Cerebellar nuclear complex (tissue), 1 donor: ENCODE results near the gene DTD1.
"Not testable (repeated sequence)": the region's sequence is repeated elsewhere in the genome, so short reads cannot be mapped to it uniquely, and the experiment has no call there.

Experiments used
- DNase-seq, 2 experiments: peaks; one replicate each; lab custom pipeline; 2025; lab: John Stamatoyannopoulos, UW

Gene DTD1

DNA sequence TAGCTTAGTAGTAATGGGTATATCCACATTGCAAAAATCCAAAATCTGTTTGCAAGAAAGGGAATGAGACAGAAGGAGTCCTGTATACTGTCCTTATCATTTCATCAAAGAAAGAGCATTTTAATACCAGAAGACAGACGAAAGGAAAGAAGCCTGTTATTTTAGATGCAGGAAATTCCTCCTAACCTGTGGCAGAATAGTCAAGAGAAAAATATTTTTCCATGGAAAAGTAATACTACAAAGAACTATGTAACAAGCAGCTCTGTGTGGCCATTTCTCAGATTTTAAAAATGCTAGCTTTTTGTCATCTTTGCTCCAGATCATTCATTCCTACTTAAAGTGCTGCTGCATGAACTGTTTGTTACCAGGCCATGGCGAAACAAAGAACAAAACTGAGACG, 152.9 kb downstream of the DTD1 start:
- DNase-seq, result no peak

GRCh38 chr20:18742841-18743240, 155.0 kb downstream of the DTD1 start:
- no peak for DNase-seq

- DNase-seq, result no peak
These were observed 156.0 kb downstream of the DTD1 start for GRCh38 chr20:18743665-18744440.

DNA sequence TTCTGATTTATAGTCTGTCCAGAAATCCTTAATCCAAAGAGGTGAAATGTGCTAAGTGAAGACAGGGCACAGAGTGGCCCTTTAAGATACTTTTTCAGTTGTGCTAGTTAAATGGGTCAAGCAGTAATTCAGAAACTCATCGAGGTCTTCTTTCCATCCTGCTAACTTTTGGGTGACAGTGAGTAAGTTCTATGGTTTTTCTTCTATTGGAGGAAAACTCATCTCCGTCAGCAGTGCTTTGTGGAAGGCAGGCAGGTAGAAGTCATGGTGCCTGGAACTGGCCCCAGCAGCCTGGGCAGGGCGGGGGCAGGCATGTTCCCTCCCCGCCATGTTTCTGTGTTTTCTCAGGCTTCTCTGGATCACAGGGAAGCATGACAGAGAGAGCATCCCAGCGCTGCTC, 159.2 kb downstream of the DTD1 start:
- DNase-seq, result no peak

DNA sequence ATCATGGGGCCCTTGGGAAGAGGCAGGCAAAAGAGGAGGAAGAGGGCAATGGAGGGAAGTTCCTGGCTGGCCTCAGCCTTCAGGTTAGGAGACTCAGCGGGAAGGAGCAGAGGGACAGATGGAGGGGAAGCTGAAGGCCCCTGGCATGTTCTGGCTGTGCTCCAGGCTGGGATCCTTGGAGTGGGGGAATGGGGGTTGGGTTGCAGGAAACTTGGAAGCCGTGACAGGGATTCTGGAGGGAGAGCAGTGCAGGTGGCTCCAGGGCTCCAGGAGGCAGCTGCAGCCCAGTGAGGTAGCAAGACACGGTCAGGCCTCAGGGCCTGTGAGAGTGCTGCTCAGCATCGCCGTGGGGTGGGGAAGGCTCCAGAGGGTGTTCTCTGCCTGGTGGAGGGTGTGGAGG, 161.1 kb downstream of the DTD1 start:
- no peak for DNase-seq

DNA sequence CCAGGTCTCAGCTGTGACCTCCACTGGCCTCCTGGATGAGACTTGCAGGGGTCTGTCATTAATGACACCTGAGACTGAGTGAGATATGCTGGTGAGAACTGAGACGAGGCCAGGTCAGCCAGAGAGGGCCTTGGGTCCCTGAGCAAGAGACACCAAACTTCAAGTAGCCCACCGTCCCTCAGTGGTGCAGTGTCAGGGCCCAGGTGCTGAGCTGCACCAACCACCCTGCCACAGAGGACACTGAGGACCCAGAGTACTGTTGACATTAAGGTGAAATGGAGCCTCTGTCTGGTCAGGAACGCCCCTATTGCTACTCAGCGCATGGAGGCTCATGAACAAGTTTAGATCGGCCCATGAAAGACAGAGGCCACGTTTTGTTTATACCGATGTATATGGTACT, 161.7 kb downstream of the DTD1 start:
- DNase-seq, result no peak

DNA sequence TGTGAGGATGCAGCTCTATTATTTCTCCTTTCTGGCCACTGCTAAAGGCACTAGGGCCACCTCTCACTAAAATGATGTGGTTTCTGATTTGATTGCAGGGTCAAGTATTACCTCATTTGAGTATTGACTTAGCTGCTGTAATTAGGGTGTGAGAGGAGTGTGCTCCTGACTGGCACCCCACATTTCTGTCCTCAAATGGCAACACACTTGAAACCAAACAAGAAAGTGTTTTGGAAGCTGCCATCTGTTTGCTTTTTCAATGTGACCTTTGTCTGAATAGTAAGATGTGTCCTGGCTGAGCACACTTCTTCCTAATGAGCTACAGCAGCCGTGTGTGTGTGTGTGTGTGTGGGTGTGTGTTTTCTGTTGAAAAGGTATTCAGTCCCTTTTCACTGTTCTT, 162.9 kb downstream of the DTD1 start:
- no peak for DNase-seq

DNA sequence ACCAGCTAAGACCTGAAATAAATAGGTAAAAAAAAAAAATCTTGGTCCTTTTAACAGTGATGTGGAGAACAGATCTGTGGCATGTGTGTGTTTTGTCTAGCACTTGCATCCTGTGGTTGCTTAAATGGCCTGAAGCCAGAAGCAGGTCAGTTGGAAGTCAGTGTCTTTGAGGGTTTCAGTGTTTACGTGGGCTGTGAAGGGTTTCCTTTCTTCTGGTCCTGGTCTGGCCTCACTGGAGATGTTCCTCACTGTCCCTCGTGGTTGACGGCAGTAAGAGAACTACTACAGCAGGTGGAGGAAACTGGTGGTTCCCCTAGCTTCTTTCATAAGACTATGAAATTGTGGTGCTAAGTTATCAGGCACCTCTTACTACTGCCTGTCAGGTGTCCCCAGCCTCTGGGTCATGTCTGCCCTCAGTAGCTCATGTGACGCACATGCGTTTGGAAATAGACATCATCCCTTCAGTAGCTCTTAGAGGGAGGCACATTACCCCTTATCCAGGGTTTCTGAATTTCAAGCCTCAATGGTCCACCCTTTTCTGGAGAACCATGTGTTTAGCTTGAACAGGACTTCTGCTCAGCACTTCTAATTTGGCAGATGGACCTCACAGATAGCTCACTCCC, 166.3 kb downstream of the DTD1 start:
- DNase-seq, result no peak

DNA sequence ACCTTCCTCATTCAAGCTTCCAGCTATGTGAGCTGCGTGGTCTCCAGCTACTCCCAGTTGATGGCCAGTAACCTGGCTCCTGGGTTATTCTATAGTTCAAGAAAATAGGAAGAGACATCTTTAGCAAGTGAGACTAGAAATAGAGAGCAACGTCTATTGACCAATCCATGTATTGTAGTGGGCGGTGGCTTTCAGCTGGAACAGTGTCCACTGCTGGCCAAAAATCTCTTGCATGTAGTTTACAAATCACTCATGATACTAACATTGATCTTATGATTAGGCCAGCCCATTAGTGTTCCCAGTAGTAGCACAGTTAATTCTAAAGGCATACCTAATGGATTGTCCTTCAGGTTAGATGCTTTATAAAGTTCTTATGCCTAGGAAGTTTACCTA, 166.8 kb downstream of the DTD1 start:
- no peak for DNase-seq

DNA sequence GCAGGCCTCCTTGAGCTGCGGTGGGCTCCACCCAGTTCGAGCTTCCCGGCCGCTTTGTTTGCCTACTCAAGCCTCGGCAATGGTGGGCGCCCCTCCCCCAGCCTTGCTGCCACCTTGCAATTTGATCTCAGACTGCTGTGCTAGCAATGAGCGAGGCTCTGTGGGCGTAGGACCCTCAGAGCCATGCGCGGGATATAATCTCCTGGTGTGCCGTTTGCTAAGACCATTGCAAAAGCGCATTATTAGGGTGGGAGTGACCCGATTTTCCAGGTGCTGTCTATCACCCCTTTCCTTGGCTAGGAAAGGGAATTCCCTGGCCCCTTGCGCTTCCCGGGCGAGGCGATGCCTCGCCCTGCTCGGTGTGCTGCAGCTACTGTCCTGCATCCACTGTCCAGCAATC, 173.0 kb downstream of the DTD1 start:
- not testable (repeated sequence) for DNase-seq

GRCh38 chr20:18767676-18768075, 179.8 kb downstream of the DTD1 start:
- no peak for DNase-seq

DNA sequence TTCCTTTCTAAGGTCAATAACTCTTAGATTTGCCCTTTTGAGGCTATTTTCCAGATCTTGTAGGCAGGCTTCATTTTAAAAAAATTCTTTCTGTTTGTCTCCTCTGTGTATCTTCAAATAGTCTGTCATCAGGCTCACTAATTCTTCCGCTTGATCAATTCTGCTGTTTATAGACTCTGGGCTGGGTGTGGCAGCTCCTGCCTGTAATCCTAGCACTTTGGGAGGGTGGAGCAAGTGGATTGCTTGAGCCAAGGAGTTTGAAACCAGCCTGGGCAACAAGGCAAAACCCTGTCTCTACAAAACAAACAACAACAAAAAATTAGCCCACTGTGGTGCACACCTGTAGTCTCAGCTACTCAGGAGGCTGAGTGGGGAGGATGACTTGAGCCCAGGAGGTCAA, 185.7 kb downstream of the DTD1 start:
- DNase-seq, result no peak

DNA sequence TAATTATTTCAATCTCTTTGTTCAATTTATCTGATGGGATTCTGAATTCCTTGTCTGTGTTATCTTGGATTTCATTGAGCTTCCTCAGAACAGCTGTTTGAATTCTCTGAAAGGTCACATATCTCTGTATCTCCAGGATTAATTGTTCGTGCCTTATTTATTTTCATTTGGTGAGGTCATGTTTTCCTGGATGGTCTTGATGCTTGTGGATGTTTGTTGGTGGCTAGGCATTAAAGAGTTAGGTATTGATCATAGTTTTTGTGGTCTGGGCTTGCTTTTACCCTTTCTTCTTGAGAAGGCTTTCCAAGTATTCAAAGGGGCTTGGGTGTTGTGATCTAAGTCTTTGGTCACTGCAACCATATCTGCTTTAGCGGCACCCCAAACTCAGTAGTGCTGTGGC, 186.4 kb downstream of the DTD1 start:
- DNase-seq, result no peak

DNA sequence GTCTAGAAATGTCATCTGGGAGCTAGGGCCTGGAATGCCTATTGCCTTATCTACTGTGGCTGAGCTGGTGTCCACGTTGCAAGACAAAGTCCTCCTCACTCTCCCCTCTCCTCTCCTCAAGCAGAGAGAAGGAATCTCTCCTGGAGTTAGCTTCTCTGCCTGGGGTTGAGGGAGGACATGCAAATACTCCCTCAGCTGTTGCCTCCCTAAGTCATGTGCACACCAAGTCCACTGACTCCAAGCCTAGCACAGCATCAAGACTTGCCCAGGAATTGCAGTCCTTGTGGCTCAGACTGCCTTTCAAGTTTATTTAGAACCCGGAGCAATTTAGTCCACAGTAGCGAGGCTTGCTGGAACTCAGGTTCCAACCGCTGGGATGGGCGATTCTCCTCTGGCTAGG, 187.8 kb downstream of the DTD1 start:
- no peak for DNase-seq

DNA sequence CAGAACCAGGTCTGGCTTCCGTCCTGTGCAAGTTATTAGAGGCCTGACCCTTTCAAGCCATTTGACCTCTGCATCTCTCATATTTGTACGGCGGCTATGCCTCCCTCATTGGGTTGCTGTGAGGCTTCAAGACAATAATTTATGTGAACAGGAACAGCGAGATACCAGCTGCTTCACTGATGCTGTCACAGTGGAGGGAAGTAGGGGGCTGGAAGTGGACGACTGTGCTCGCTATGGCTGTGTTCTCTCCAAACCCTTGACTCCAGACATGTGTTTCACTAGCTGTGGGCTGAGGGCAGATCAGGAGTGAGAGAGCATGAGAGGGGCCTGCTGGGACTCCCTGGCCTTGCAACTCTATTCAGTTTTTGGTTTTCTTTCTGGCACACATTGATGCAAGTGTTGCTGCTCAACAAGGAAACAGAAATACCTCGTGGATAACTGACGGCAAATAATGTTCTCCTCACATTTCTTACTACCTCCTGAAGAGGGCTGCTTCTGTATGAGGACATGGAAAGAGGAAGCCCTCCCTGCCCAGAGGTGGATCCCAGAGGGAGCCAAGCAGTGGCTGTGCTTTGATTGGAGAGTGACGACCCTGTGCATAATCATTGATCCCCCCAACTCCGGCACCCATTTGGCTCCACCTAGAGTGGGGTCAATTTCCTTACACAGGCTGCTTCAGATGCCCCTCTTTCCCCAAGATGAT, 191.0 kb downstream of the DTD1 start:
- no peak for DNase-seq

GRCh38 chr20:18780385-18781130, 192.7 kb downstream of the DTD1 start:
- DNase-seq, result no peak

- DNase-seq, result no peak
These were observed 193.7 kb downstream of the DTD1 start for GRCh38 chr20:18781509-18781908.

- no peak for DNase-seq
These were observed 195.6 kb downstream of the DTD1 start for GRCh38 chr20:18783385-18783959.

DNA sequence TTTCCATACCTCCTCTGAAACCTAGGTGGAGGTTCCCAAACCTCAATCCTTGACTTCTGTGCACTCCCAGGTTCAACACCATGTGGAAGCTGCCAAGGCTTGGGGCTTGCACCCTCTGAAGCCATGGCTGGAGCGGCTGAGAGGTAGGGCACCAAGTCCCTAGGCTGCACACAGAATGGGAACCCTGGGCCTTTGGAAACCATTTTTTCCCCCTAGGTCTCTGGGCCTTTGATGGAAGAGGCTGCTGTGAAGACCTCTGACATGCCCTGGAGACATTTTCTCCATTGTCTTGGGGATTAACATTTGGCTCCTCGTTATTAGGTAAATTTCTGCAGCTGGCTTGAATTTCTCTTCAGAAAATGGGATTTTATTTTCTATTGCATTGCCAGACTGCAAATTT, 199.2 kb downstream of the DTD1 start:
- not testable (repeated sequence) for DNase-seq

DNA sequence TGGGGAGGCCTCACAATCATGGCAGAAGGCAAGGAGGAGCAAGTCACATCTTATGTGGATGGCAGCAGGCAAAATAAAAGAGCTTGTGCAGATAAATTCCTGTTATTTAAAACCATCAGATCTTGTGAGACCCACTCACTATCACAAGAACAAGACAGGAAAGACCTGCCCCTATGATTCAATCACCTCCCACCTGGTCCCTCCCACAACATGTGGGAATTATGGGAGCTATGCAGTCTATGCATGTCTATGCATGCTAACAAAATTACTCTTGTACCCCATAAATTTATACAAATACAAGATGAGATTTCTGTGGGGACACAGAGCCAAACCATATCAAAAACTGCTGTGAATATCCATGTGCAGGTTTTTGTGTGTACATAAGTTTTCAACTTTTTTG, 200.2 kb downstream of the DTD1 start:
- DNase-seq, result no peak

DNA sequence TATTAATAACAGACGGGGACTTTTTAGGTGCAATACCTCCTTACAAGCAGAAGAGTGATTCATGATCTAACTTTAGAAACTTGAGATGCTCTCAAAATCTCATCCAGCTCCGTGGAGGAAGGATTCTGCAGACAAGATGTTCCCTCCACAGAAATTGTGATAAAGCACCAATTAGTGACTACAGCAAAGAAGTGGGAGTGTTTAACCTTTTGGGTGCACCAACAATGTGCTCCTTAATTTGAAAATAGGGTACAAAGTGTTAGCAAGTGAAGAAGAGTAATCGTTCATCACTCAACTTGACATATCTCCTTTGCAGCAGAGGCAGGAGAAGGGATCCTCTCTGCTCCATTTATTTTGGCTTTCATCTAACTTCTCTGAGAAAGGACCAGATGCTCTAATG, 202.9 kb downstream of the DTD1 start:
- no peak for DNase-seq
